K562 (cell line): Measurements from ENCODE around the gene HEY2. TPM values are rescaled to one million over a fixed set of nuclear protein-coding genes. Genes with fewer than 3 reads are reported as not detected.

Experiments used
- CBX8 ChIP-seq: fragments of 200-600 bp; sonication (generic); IDR thresholded peaks from 2 replicates; pipeline ENCODE4 v1.6.1; 2012; ENCODE audit warnings: borderline replicate concordance, mixed run types, low read depth, mild to moderate bottlenecking, moderate library complexity, mixed read lengths, low read length, control low read depth, inconsistent platforms; ENCODE audit not compliant: poor library complexity, severe bottlenecking; ENCODE audit errors: extremely low read depth
- DLX4 ChIP-seq: fragments of 250-450 bp; sonication (Bioruptor Pico); IDR thresholded peaks from 2 replicates; pipeline ENCODE4 v1.6.1; 2021; ENCODE audit warnings: mild to moderate bottlenecking
- E2F8 ChIP-seq: fragments of 450-650 bp; IDR thresholded peaks from 2 replicates; pipeline ENCODE4 v1.7.1; 2018; ENCODE audit warnings: mild to moderate bottlenecking, low read depth; ENCODE audit not compliant: partially characterized antibody
- HIVEP1 ChIP-seq: fragments of 250-450 bp; sonication (Bioruptor Pico); IDR thresholded peaks from 2 replicates; pipeline ENCODE4 v1.4.0; 2020; ENCODE audit warnings: mild to moderate bottlenecking
- NR0B1 ChIP-seq: fragments of 450-650 bp; IDR thresholded peaks from one replicate; pipeline ENCODE4 v1.6.1; 2018; ENCODE audit warnings: mild to moderate bottlenecking, moderate library complexity; ENCODE audit not compliant: partially characterized antibody
- RAD21 ChIP-seq, 2 experiments: fragments of 250-450 bp in 1 of 2; fragments of 450-650 bp in 1 of 2; sonication (Bioruptor Pico) in 1 of 2; formaldehyde crosslinking in 1 of 2; IDR thresholded peaks in 1 of 2; conservative IDR thresholded peaks in 1 of 2; 2 replicates each; pipeline versions ENCODE4 v1.4.0 to v1.8.0; 2020 to 2022; ENCODE audit warnings: mild to moderate bottlenecking in 2 of 2, moderate library complexity in 1 of 2
- TFAP4 ChIP-seq: sonication (generic); formaldehyde crosslinking; IDR thresholded peaks from 2 replicates; pipeline ENCODE4 v1.8.0; 2022; ENCODE audit warnings: missing genetic modification reagents, mild to moderate bottlenecking, moderate library complexity, borderline replicate concordance
- TFE3 ChIP-seq: fragments of 450-650 bp; formaldehyde crosslinking; IDR thresholded peaks from 2 replicates; pipeline ENCODE4 v1.4.0; 2020; ENCODE audit warnings: mild to moderate bottlenecking, mixed read lengths
- THRB ChIP-seq: fragments of 450-650 bp; formaldehyde crosslinking; conservative IDR thresholded peaks from 2 replicates; pipeline ENCODE4 v1.4.0; 2022; ENCODE audit warnings: mild to moderate bottlenecking, missing genetic modification characterization
- UBTF ChIP-seq, 2 experiments: IDR thresholded peaks; 2 replicates each; pipeline ENCODE4 v1.6.1; 2012; ENCODE audit warnings: improper control_type of control experiment in 2 of 2, low read depth in 2 of 2, low read length in 2 of 2, borderline replicate concordance in 1 of 2
- ZFP30 ChIP-seq: fragments of 250-450 bp; sonication (Bioruptor Pico); IDR thresholded peaks from 2 replicates; pipeline ENCODE4 v1.8.0; 2022; ENCODE audit warnings: moderate library complexity, mild to moderate bottlenecking, inconsistent platforms, borderline replicate concordance
- ZNF282 ChIP-seq: sonication (generic); formaldehyde crosslinking; IDR thresholded peaks from 2 replicates; pipeline ENCODE4 v1.8.1; 2023; ENCODE audit warnings: missing genetic modification reagents
- polyA plus RNA-seq, 8 experiments: library from polyadenylated mRNA; depleted of rRNA in 4 of 8; stranded (reverse) in 5 of 8; unstranded in 3 of 8; fragments of >200 nt; fragmentation: Nextera tagmentation in 2 of 8; fragmentation: Illumina TruSeq in 1 of 8; extraction: Ambion mirVana in 2 of 8; extraction: Trizol in 1 of 8; gene quantifications; 2 replicates each; pipeline versions ENCODE4 v1.2.1 to v1.2.3, GENCODE V29; 2011 to 2014; ENCODE audit warnings: inconsistent platforms in 1 of 8, missing spikeins in 1 of 8
- total RNA-seq, 7 experiments: library from RNA; depleted of rRNA in 6 of 7; stranded (reverse); fragments of >200 nt in 6 of 7; fragmentation: Illumina TruSeq in 2 of 7; extraction: Trizol in 2 of 7; gene quantifications; 2 replicates each; pipeline versions ENCODE4 v1.2.1 to v1.2.3, GENCODE V29; 2011 to 2021; ENCODE audit warnings: low replicate concordance in 1 of 7

HEY2 gene
- total and polyA plus RNA-seq, 9 of the 15 experiments (the other 6 are each of a cell fraction or from before 2014, with no cell fraction given) = 0.03 to 0.07 (median 0.06) TPM; not detected in 5

GRCh38 chr6:125789576-125790357, 40.3 kb downstream of the HEY2 start (continued):
- TF ChIP-seq THRB (CRISPR knock-in tag) = peak; percentile 39; the same call in 1 of the 2 replicates
- no peak for TF ChIP-seq RAD21 (CRISPR knock-in tag; conservative IDR thresholded peaks at IDR 0.05 in 1 of 2, IDR thresholded peaks at IDR 0.05 in 1 of 2)
- TF ChIP-seq DLX4 (CRISPR knock-in tag) = no peak
- no peak for TF ChIP-seq E2F8
- peak in 1 of 2 experiments; percentile 82; a peak in 1 of 4 replicates for TF ChIP-seq UBTF (IDR thresholded peaks at IDR 0.05; ENCODE audit: borderline replicate concordance in 1 of 2, low read depth in 2 of 2, low read length in 2 of 2)
- no peak for TF ChIP-seq HIVEP1
- peak; percentile 52 for TF ChIP-seq TFE3 (CRISPR knock-in tag)
- TF ChIP-seq CBX8 = no peak
- no peak for TF ChIP-seq ZNF282 (CRISPR knock-in tag)
- no peak for TF ChIP-seq NR0B1
- TF ChIP-seq ZFP30 (CRISPR knock-in tag) = no peak
- TF ChIP-seq TFAP4 = peak; percentile 87
